MM.1S (cell line): ENCODE measurements around the gene EXOC3.

ENCODE experiments used
- DNase-seq: peaks from one replicate; pipeline ENCODE4 v3.0.0-alpha.2; 2015
- H2AFZ ChIP-seq: fragments of 300-600 bp; sonication (generic); 2 replicates; pipeline ENCODE4 v1.6.0; 2016; ENCODE audit warnings: antibody characterized with exemption, low read length
- H3F3A ChIP-seq: fragments of 300-600 bp; sonication (generic); 2 replicates; pipeline ENCODE4 v1.6.1; 2016; ENCODE audit warnings: mild to moderate bottlenecking, antibody characterized with exemption, low read length, moderate library complexity, mixed read lengths; ENCODE audit not compliant: insufficient read depth
- H3K27ac ChIP-seq: fragments of 300-600 bp; sonication (generic); 2 replicates; pipeline ENCODE4 v1.5.1; 2016; ENCODE audit warnings: mild to moderate bottlenecking, low read length
- H3K27me3 ChIP-seq: fragments of 300-600 bp; sonication (generic); replicated peaks from 2 replicates; pipeline ENCODE4 v1.6.0; 2016; ENCODE audit warnings: low read length; ENCODE audit not compliant: insufficient read depth
- H3K36me3 ChIP-seq: fragments of 300-600 bp; sonication (generic); replicated peaks from 2 replicates; pipeline ENCODE4 v1.6.1; 2016; ENCODE audit warnings: mild to moderate bottlenecking, low read length, mixed read lengths; ENCODE audit not compliant: insufficient read depth
- H3K4me1 ChIP-seq: fragments of 300-600 bp; sonication (generic); 2 replicates; pipeline ENCODE4 v1.6.1; 2016; ENCODE audit warnings: low read length, mixed read lengths
- H3K4me2 ChIP-seq: fragments of 300-600 bp; sonication (generic); 2 replicates; pipeline ENCODE4 v1.6.0; 2016; ENCODE audit warnings: low read depth, low read length
- H3K4me3 ChIP-seq: fragments of 300-600 bp; sonication (generic); 2 replicates; pipeline ENCODE4 v1.5.1; 2016; ENCODE audit warnings: low read length, mixed read lengths
- H3K79me2 ChIP-seq: fragments of 300-600 bp; sonication (generic); 2 replicates; pipeline ENCODE4 v1.6.1; 2016; ENCODE audit warnings: mixed run types, low read length, mixed read lengths
- H3K9ac ChIP-seq: fragments of 300-600 bp; sonication (generic); 2 replicates; pipeline ENCODE4 v1.6.1; 2016; ENCODE audit warnings: low read length, mixed read lengths
- H3K9me2 ChIP-seq: fragments of 300-600 bp; sonication (generic); replicated peaks from 2 replicates; pipeline ENCODE4 v1.6.1; 2016; ENCODE audit warnings: mild to moderate bottlenecking, low read length, mixed read lengths; ENCODE audit not compliant: insufficient read depth
- H3K9me3 ChIP-seq: fragments of 300-600 bp; sonication (generic); replicated peaks from 2 replicates; pipeline ENCODE4 v1.6.1; 2016; ENCODE audit warnings: mild to moderate bottlenecking, low read length, mixed read lengths; ENCODE audit not compliant: insufficient read depth
- H4K20me1 ChIP-seq: fragments of 300-600 bp; sonication (generic); 2 replicates; pipeline ENCODE4 v1.6.1; 2016; ENCODE audit warnings: mild to moderate bottlenecking, low read length, moderate library complexity, mixed read lengths; ENCODE audit not compliant: insufficient read depth
- CTCF ChIP-seq: fragments of 300-600 bp; sonication (generic); IDR thresholded peaks from 2 replicates; pipeline ENCODE4 v1.5.1; 2016; ENCODE audit warnings: antibody characterized with exemption, low read length, mixed read lengths
- EZH2 ChIP-seq: fragments of 300-600 bp; sonication (generic); optimal IDR thresholded peaks from 2 replicates; pipeline ENCODE3; 2017; ENCODE audit warnings: low read depth, mild to moderate bottlenecking, antibody characterized with exemption, low read length, mixed read lengths
- EZH2phosphoT487 ChIP-seq: fragments of 300-600 bp; sonication (generic); IDR thresholded peaks from 2 replicates; pipeline ENCODE4 v1.6.1; 2018; ENCODE audit warnings: antibody characterized with exemption, low read length

The EXOC3 gene

GRCh38 chr5:464446-464842, 21.5 kb downstream of the EXOC3 start:
- Histone ChIP-seq H2AFZ (no peak overlapping the region), H3K9ac (no peak overlapping the region), H3K4me1 (no peaks in the 10 kb centered on the region), H4K20me1 (no peaks in the 10 kb centered on the region), H3K9me2 (no peaks in the 10 kb centered on the region), H3K27ac (no peak overlapping the region), H3K4me2 (no peak overlapping the region), H3K36me3 (0 out of 2 replicates have a peak, but pooled peaks cover 4% of the 10 kb centered on the region), H3K79me2 (0 out of 2 replicates have a peak, but pooled peaks cover 4% of the 10 kb centered on the region), H3K27me3 (no peaks in the 10 kb centered on the region), H3K9me3 (no peaks in the 10 kb centered on the region), H3K4me3 (no peak overlapping the region), H3F3A (no peaks in the 10 kb centered on the region)
- DNase-seq, result no peak
- TF ChIP-seq EZH2 (no peak), EZH2phosphoT487 (no peak), CTCF (no peak)

- no peak overlapping the region for H3K27ac ChIP-seq
- H3K9me2 ChIP-seq, result no peaks in the 10 kb centered on the region
- no peaks in the 10 kb centered on the region for H3F3A ChIP-seq
- H2AFZ ChIP-seq, result no peak overlapping the region
- H4K20me1 ChIP-seq, result no peaks in the 10 kb centered on the region
- TF ChIP-seq EZH2, result no peak
- no peak for TF ChIP-seq EZH2phosphoT487
- H3K36me3 ChIP-seq, result 0 out of 2 replicates have a peak, but pooled peaks cover 4% of the 10 kb centered on the region
- no peak overlapping the region for H3K4me2 ChIP-seq
- no peak overlapping the region for H3K4me3 ChIP-seq
- H3K27me3 ChIP-seq, result no peaks in the 10 kb centered on the region
- DNase-seq, result no peak
- no peak overlapping the region for H3K9ac ChIP-seq
- no peaks in the 10 kb centered on the region for H3K9me3 ChIP-seq
- H3K4me1 ChIP-seq, result no peaks in the 10 kb centered on the region
- H3K79me2 ChIP-seq, result 0 out of 2 replicates have a peak, but pooled peaks cover 4% of the 10 kb centered on the region
Observed at GRCh38 chr5:464843-465590, 22.0 kb downstream of the EXOC3 start.

DNA sequence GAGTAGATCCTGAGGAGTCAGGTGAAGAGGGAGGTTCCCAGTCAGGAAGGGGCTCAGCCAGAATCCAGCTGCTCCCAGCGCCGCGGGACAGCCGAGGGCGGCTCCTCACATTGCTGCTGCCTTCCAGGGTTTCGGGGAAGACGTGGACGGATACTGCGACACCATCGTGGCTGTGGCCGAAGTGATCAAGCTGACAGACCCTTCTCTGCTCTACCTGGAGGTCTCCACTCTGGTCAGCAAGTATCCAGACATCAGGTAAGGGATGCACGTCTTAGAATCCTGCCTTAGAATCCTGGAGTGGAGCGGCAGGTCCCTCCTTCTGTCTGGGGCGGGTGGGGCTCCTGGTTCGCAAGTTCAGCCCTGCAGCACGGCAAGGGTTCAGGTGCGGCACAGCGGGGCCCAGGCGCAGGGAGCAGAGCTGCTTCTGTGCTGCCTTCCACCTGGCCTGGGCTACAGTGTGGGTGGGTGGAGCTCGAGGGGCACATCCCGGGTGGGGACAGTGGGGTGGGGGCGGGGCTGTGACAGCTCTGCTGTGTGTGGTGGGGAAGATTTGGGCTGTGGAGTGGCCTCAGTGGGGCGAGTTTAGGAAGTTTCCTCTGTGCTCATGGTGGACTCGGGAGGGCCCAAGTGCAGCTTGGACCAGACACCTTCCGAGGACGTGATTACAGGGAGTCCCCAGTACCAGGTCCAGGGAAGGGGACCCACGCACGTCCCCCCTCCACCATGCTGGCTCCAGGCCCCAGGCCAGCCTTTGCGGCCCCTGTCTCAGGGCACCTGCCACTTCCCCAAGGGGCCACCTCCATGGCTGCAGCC, 22.8 kb downstream of the EXOC3 start:
- Histone ChIP-seq H2AFZ (no peak overlapping the region), H3K27ac (no peak overlapping the region), H3F3A (no peaks in the 10 kb centered on the region), H3K4me2 (no peak overlapping the region), H3K36me3 (0 out of 2 replicates have a peak, but pooled peaks cover 4% of the 10 kb centered on the region), H3K27me3 (no peaks in the 10 kb centered on the region), H3K4me3 (no peak overlapping the region), H3K9me2 (no peaks in the 10 kb centered on the region), H4K20me1 (no peaks in the 10 kb centered on the region), H3K9ac (no peak overlapping the region), H3K4me1 (no peaks in the 10 kb centered on the region), H3K9me3 (no peaks in the 10 kb centered on the region), H3K79me2 (no peaks in the 10 kb centered on the region)
- DNase-seq, result no peak
- no peak for TF ChIP-seq EZH2phosphoT487
- no peak for TF ChIP-seq CTCF
- no peak for TF ChIP-seq EZH2
